ENCODE measurements around the gene COL4A1.

DNA sequence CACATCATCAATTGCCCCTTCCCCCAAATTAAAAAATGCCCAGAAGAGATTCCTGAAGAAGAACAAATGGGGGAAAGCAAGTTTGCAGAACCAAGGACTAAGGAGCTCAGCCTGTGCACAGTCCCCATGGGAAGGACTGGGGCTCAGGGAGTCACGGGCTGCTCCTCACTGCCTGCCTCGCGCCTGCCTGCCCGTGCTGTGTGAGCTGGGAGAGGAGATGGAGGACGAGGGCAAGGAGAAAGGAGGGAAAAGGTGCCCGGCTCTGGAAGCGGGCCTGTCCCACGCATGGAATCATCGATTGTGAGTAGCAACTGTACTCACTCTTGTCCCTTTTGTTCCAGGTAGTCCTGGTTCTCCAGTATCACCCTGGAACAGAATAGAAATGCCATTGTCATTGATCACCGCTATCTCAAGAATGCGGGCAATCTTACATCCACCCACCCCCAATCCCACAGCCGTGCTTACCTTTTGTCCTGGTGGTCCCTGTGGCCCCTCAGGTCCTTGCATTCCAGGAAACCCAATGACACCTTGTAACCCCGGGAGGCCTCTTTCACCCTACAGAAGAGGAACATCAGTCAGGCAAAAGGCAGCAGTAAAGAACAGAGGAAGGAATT is 93.4 kb downstream of the COL4A1 start:
- TF ChIP-seq, protein P1, sequence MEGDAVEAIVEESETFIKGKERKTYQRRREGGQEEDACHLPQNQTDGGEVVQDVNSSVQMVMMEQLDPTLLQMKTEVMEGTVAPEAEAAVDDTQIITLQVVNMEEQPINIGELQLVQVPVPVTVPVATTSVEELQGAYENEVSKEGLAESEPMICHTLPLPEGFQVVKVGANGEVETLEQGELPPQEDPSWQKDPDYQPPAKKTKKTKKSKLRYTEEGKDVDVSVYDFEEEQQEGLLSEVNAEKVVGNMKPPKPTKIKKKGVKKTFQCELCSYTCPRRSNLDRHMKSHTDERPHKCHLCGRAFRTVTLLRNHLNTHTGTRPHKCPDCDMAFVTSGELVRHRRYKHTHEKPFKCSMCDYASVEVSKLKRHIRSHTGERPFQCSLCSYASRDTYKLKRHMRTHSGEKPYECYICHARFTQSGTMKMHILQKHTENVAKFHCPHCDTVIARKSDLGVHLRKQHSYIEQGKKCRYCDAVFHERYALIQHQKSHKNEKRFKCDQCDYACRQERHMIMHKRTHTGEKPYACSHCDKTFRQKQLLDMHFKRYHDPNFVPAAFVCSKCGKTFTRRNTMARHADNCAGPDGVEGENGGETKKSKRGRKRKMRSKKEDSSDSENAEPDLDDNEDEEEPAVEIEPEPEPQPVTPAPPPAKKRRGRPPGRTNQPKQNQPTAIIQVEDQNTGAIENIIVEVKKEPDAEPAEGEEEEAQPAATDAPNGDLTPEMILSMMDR (IDR thresholded peaks at IDR 0.05; ENCODE audit: insufficient read depth, low read depth, low read length), result no peak
- no peak for TF ChIP-seq EZH2 (IDR thresholded peaks at IDR 0.05; ENCODE audit: insufficient read depth, low read length)
